Activated CD4-positive, alpha-beta T cell treated with anti-CD3 and anti-CD28 coated beads for 36 hours (primary cell): Measurements from ENCODE around the gene ZNF10. TPM values are rescaled to one million over a fixed set of nuclear protein-coding genes. Genes with fewer than 3 reads are reported as not detected.
A peak's percentile ranks its signal among the peaks of the same experiment; 100 is the strongest.

Source experiments
- ATAC-seq: fragments of 200-7000 bp; cut with Tn5 transposase; one replicate; pipeline ENCODE4 v1.10.0; 2021; ENCODE audit warnings: mild to moderate bottlenecking, moderate library complexity
- CTCF ChIA-PET: fragments of 350-600 bp; sonication (Branson Sonifier 250); formaldehyde crosslinking; loops from one replicate; lab custom pipeline; 2021; ENCODE audit warnings: antibody characterized with exemption; lab: Charles Lee
- POLR2A ChIA-PET: fragments of 350-600 bp; sonication (Branson Sonifier 250); formaldehyde crosslinking; loops from one replicate; lab custom pipeline; 2021; ENCODE audit warnings: antibody characterized with exemption, inconsistent platforms; lab: Charles Lee
- DNase-seq: peaks from one replicate; pipeline ENCODE4 v3.0.0-alpha.2; 2020
- H3K27ac Mint-ChIP-seq: one replicate; pipeline ENCODE4 v1.8.0; 2021; ENCODE audit warnings: mixed read lengths
- H3K27me3 Mint-ChIP-seq: one replicate; pipeline ENCODE4 v1.8.0; 2021; ENCODE audit warnings: mixed read lengths
- H3K36me3 Mint-ChIP-seq: one replicate; pipeline ENCODE4 v1.8.0; 2021; ENCODE audit warnings: low read depth, mixed read lengths
- H3K4me1 Mint-ChIP-seq: one replicate; pipeline ENCODE4 v1.8.0; 2021; ENCODE audit warnings: mixed read lengths
- H3K4me3 Mint-ChIP-seq: one replicate; pipeline ENCODE4 v1.8.0; 2021; ENCODE audit warnings: mild to moderate bottlenecking, moderate library complexity, mixed read lengths
- H3K9me3 Mint-ChIP-seq: one replicate; pipeline ENCODE4 v1.8.0; 2021; ENCODE audit warnings: low read depth, mixed read lengths
- intact Hi-C, 2 experiments: fragments of 100-400 bp; cut with DNase I in 1 of 2; cut with micrococcal nuclease in 1 of 2; formaldehyde crosslinking; loops; one replicate each; pipeline versions ENCODE4 v1.14.2 to v1.15.1; 2022 to 2024; cut with DNase I, micrococcal nuclease
- total RNA-seq, 2 experiments: library from RNA; stranded (reverse); gene quantifications; one replicate each; pipeline ENCODE4 v1.2.3, GENCODE V29; 2021

ZNF10 gene
- total RNA-seq, 2 experiments from 2014 or later, result 4.8 to 5.1 TPM

- POLR2A ChIA-PET, result no interaction called here
- Mint-ChIP-seq H3K4me3 (no peak overlapping the region), H3K36me3 (peaks cover 68% of the 10 kb centered on the region), H3K27me3 (no peaks in the 10 kb centered on the region), H3K9me3 (peaks cover 52% of the 10 kb centered on the region), H3K4me1 (no peaks in the 10 kb centered on the region), H3K27ac (no peak overlapping the region)
- intact Hi-C loops, result no loop called here
- CTCF ChIA-PET, result no interaction called here
- no peak for DNase-seq
- ATAC-seq, result no peak
Measured at GRCh38 chr12:133201888-133202287, 71.5 kb downstream of the ZNF10 start.

GRCh38 chr12:133202493-133203343, 72.3 kb downstream of the ZNF10 start:
- H3K27ac Mint-ChIP-seq, result no peak overlapping the region
- no peaks in the 10 kb centered on the region for H3K4me1 Mint-ChIP-seq

GRCh38 chr12:133203344-133204263, 73.2 kb downstream of the ZNF10 start:
- H3K27ac Mint-ChIP-seq, result no peak overlapping the region
- H3K27me3 Mint-ChIP-seq, result no peaks in the 10 kb centered on the region
- ChIA-PET CTCF (interaction anchor here (0.5 to 1.5 kb wide), 4 partner anchors 13 to 184 kb away, joined by 3 read pairs; no protein-coding TSS in a partner anchor), POLR2A (no interaction called here)
- ATAC-seq, result no peak
- peak overlapping the region; percentile 26 for H3K4me3 Mint-ChIP-seq
- peaks cover 58% of the 10 kb centered on the region for H3K9me3 Mint-ChIP-seq
- peaks cover 68% of the 10 kb centered on the region for H3K36me3 Mint-ChIP-seq
- no peaks in the 10 kb centered on the region for H3K4me1 Mint-ChIP-seq
- intact Hi-C loops, result no loop called here
- no peak for DNase-seq

More at GRCh38 chr12:133202493-133203343, 72.3 kb downstream of the ZNF10 start:
- POLR2A ChIA-PET, result interaction anchor here (0.6 kb wide), 1 partner anchor 115 kb away, joined by 3 read pairs; no protein-coding TSS in a partner anchor
- ATAC-seq, result no peak
- intact Hi-C loops, result no loop called here
- H3K4me3 Mint-ChIP-seq, result peak overlapping the region; percentile 26
- peaks cover 55% of the 10 kb centered on the region for H3K9me3 Mint-ChIP-seq
- CTCF ChIA-PET, result interaction anchor here (0.7 to 1.5 kb wide), 3 partner anchors 12 to 144 kb away, joined by 3 read pairs; no protein-coding TSS in a partner anchor
- peaks cover 66% of the 10 kb centered on the region for H3K36me3 Mint-ChIP-seq
- no peak for DNase-seq
- H3K27me3 Mint-ChIP-seq, result no peaks in the 10 kb centered on the region

GRCh38 chr12:133204264-133204603, 73.8 kb downstream of the ZNF10 start:
- H3K27ac Mint-ChIP-seq, result no peak overlapping the region
- no peaks in the 10 kb centered on the region for H3K27me3 Mint-ChIP-seq
- no peak overlapping the region for H3K4me3 Mint-ChIP-seq
- ChIA-PET POLR2A (no interaction called here), CTCF (interaction anchor here (0.5 to 1.5 kb wide), 3 partner anchors 15 to 184 kb away, joined by 3 read pairs; no protein-coding TSS in a partner anchor)
- H3K36me3 Mint-ChIP-seq, result peaks cover 65% of the 10 kb centered on the region
- peaks cover 59% of the 10 kb centered on the region for H3K9me3 Mint-ChIP-seq
- no peaks in the 10 kb centered on the region for H3K4me1 Mint-ChIP-seq
- intact Hi-C loops, result no loop called here
- no peak for ATAC-seq
- DNase-seq, result no peak

GRCh38 chr12:133206390-133206789, 76.0 kb downstream of the ZNF10 start:
- ChIA-PET POLR2A (no interaction called here), CTCF (no interaction called here)
- Mint-ChIP-seq H3K4me3 (no peak overlapping the region), H3K27me3 (no peaks in the 10 kb centered on the region), H3K9me3 (peaks cover 50% of the 10 kb centered on the region), H3K36me3 (peaks cover 51% of the 10 kb centered on the region), H3K27ac (no peak overlapping the region), H3K4me1 (no peaks in the 10 kb centered on the region)
- no peak for ATAC-seq
- DNase-seq, result no peak
- intact Hi-C loops, result no loop called here

Other genes with a start within 250 kb of the ZNF10 start
- gene CHFR, start 243.0 kb upstream of the ZNF10 start, total RNA-seq, result 10 to 100 TPM; 36.5 to 36.8 TPM
- 1 to 10 TPM; 8.0 to 8.3 TPM for gene ZNF605, start 174.3 kb upstream of the ZNF10 start, total RNA-seq
- 10 to 100 TPM; 12.3 to 17.0 TPM for gene ZNF26, start 144.3 kb upstream of the ZNF10 start, total RNA-seq
- 10 to 100 TPM; 21.5 to 24.1 TPM for gene ZNF84, start 93.1 kb upstream of the ZNF10 start, total RNA-seq
- 10 to 100 TPM; 13.3 to 14.3 TPM for gene ZNF140, start 49.7 kb upstream of the ZNF10 start, total RNA-seq
- 1 to 10 TPM; 1.9 to 2.1 TPM for gene ZNF891, start 353 bp upstream of the ZNF10 start, total RNA-seq
- gene ZNF268, start 50.9 kb downstream of the ZNF10 start, total RNA-seq, result 10 to 100 TPM; 14.0 to 14.6 TPM
- not detected for gene ANHX, start 105.2 kb downstream of the ZNF10 start, total RNA-seq